Fibroblast of lung (primary cell): ENCODE results near the gene HRK.

ENCODE experiments used
- EZH2 ChIP-seq: IDR thresholded peaks from 2 replicates; pipeline ENCODE4 v1.5.1; 2012; ENCODE audit warnings: low read length, control low read depth, mild to moderate bottlenecking; ENCODE audit errors: missing control alignments
- TF ChIP-seq, protein P1 (sequence below), 2 donors: IDR thresholded peaks in 1 of 2; conservative IDR thresholded peaks in 1 of 2; 1 replicate in 1 of 2; 2 replicates in 1 of 2; pipeline ENCODE4 v1.5.1; 2011 to 2012; ENCODE audit warnings: low read length in 2 of 2, control low read depth in 1 of 2, inconsistent platforms in 1 of 2, low read depth in 1 of 2, mild to moderate bottlenecking in 1 of 2

DNA sequence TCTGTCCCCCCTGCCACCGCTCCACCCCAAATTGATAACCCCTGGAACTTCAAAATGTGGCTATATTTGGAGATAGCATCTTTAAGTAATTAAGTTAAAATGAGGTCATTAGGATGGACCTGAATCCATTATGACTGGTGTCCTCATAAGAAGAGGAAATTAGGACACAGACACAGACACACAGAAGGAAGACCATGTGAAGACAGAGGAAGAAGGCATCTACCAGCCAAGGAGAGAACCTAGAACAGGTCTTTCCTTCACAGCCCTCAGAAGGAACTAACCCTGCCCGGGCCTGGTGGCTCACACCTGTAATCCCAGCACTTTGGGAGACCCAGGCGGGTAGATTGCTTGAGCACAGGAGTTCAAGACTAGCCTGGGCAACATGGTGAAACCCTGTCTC, 3.6 kb upstream of the HRK start:
- TF ChIP-seq, protein P1, sequence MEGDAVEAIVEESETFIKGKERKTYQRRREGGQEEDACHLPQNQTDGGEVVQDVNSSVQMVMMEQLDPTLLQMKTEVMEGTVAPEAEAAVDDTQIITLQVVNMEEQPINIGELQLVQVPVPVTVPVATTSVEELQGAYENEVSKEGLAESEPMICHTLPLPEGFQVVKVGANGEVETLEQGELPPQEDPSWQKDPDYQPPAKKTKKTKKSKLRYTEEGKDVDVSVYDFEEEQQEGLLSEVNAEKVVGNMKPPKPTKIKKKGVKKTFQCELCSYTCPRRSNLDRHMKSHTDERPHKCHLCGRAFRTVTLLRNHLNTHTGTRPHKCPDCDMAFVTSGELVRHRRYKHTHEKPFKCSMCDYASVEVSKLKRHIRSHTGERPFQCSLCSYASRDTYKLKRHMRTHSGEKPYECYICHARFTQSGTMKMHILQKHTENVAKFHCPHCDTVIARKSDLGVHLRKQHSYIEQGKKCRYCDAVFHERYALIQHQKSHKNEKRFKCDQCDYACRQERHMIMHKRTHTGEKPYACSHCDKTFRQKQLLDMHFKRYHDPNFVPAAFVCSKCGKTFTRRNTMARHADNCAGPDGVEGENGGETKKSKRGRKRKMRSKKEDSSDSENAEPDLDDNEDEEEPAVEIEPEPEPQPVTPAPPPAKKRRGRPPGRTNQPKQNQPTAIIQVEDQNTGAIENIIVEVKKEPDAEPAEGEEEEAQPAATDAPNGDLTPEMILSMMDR (conservative IDR thresholded peaks at IDR 0.05 in 1 of 2, IDR thresholded peaks at IDR 0.05 in 1 of 2; ENCODE audit: low read depth in 1 of 2, low read length in 2 of 2): no peak
- no peak for TF ChIP-seq EZH2
